Skeletal muscle tissue (tissue), 4 donors: ENCODE data around the gene AANAT. TPM values are rescaled to one million over a fixed set of nuclear protein-coding genes. Genes with fewer than 3 reads are reported as not detected.
"Not testable (repeated sequence)": the region's sequence is repeated elsewhere in the genome, so short reads cannot be mapped to it uniquely, and the experiment has no call there.

ENCODE experiments used
- H3K27ac ChIP-seq: one replicate; pipeline ENCODE4 v1.7.0; 2013; ENCODE audit warnings: mild to moderate bottlenecking, low read depth, low read length, inconsistent platforms
- H3K27me3 ChIP-seq, 3 donors: one replicate each; pipeline ENCODE4 v1.7.0; 2013; ENCODE audit warnings: low read length in 3 of 3; ENCODE audit not compliant: control insufficient read depth in 3 of 3, insufficient read depth in 3 of 3
- H3K36me3 ChIP-seq, 3 donors: one replicate each; pipeline ENCODE4 v1.7.0; 2013; ENCODE audit warnings: low read length in 3 of 3; ENCODE audit not compliant: control insufficient read depth in 3 of 3, insufficient read depth in 3 of 3
- H3K4me1 ChIP-seq, 3 donors: one replicate each; pipeline ENCODE4 v1.7.0; 2013; ENCODE audit warnings: low read length in 3 of 3, mild to moderate bottlenecking in 3 of 3; ENCODE audit not compliant: control insufficient read depth in 3 of 3, insufficient read depth in 3 of 3
- H3K4me3 ChIP-seq, 3 donors: one replicate each; pipeline ENCODE4 v1.7.0; 2013; ENCODE audit warnings: low read length in 3 of 3
- H3K9ac ChIP-seq, 3 donors: one replicate each; pipeline ENCODE4 v1.7.0; 2013; ENCODE audit warnings: low read length in 3 of 3, mild to moderate bottlenecking in 3 of 3, moderate library complexity in 2 of 3, low read depth in 1 of 3
- H3K9me3 ChIP-seq, 3 donors: one replicate each; pipeline ENCODE4 v1.7.0; 2013; ENCODE audit warnings: low read length in 3 of 3; ENCODE audit not compliant: control insufficient read depth in 3 of 3
- total RNA-seq: library from RNA; depleted of rRNA; stranded (reverse); fragments of >200 nt; gene quantifications from one replicate; pipeline ENCODE4 v1.2.3, GENCODE V29; 2014
- donor health status: Osteomylitis.

The AANAT gene
- total RNA-seq, 1 donor from 2014 or later, result not detected

GRCh38 chr17:76502341-76503211, 35.2 kb downstream of the AANAT start:
- Histone ChIP-seq H3K36me3 (no peaks in the 10 kb centered on the region), H3K27me3 (peaks cover 0 to 7% (median 0%) of the 10 kb centered on the region in 3 donors), H3K9ac (no peak overlapping the region), H3K27ac (no peak overlapping the region), H3K9me3 (no peaks in the 10 kb centered on the region), H3K4me1 (peaks cover 39 to 48% (median 45%) of the 10 kb centered on the region in 3 donors), H3K4me3 (no peak overlapping the region)

GRCh38 chr17:76504117-76504516, 36.7 kb downstream of the AANAT start:
- Histone ChIP-seq H3K4me1 (peaks cover 24 to 32% (median 29%) of the 10 kb centered on the region in 3 donors), H3K27me3 (peaks cover 0 to 9% (median 2%) of the 10 kb centered on the region in 3 donors), H3K9me3 (no peaks in the 10 kb centered on the region), H3K27ac (no peak overlapping the region), H3K4me3 (no peak overlapping the region), H3K9ac (no peak overlapping the region), H3K36me3 (no peaks in the 10 kb centered on the region)

- peaks cover 0 to 9% (median 2%) of the 10 kb centered on the region in 3 donors for H3K27me3 ChIP-seq
- H3K4me3 ChIP-seq, result peak overlapping the region in 1 of 3 donors; percentile 54
- peak overlapping the region in 2 of 3 donors; percentile 33 to 50 for H3K9ac ChIP-seq
- H3K9me3 ChIP-seq, result no peaks in the 10 kb centered on the region
- peaks cover 10 to 17% (median 16%) of the 10 kb centered on the region in 3 donors for H3K4me1 ChIP-seq
- H3K27ac ChIP-seq, result no peak overlapping the region
- no peaks in the 10 kb centered on the region for H3K36me3 ChIP-seq
Measured at GRCh38 chr17:76506408-76507345, 39.3 kb downstream of the AANAT start.

- not testable (repeated sequence) for H3K27me3 ChIP-seq, H3K27ac ChIP-seq, H3K9me3 ChIP-seq, H3K36me3 ChIP-seq, H3K9ac ChIP-seq, H3K4me3 ChIP-seq
- H3K4me1 ChIP-seq, result peaks cover 8 to 13% (median 13%) of the 10 kb centered on the region in 3 donors
Measured at GRCh38 chr17:76508472-76509063, 41.2 kb downstream of the AANAT start.

GRCh38 chr17:76510831-76511244, 43.4 kb downstream of the AANAT start:
- Histone ChIP-seq H3K4me3 (no peak overlapping the region), H3K36me3 (no peaks in the 10 kb centered on the region), H3K9me3 (no peaks in the 10 kb centered on the region), H3K27me3 (peaks cover 0 to 9% (median 2%) of the 10 kb centered on the region in 3 donors), H3K27ac (no peak overlapping the region), H3K9ac (peak overlapping the region in 1 of 3 donors; percentile 33), H3K4me1 (peaks cover 15 to 22% (median 20%) of the 10 kb centered on the region in 3 donors)

- Histone ChIP-seq H3K4me1 (peaks cover 12 to 17% (median 15%) of the 10 kb centered on the region in 3 donors), H3K4me3 (no peak overlapping the region), H3K27ac (no peak overlapping the region), H3K9ac (no peak overlapping the region), H3K36me3 (no peaks in the 10 kb centered on the region), H3K27me3 (peaks cover 0 to 5% (median 2%) of the 10 kb centered on the region in 3 donors), H3K9me3 (no peaks in the 10 kb centered on the region)
Measured at GRCh38 chr17:76511668-76512365, 44.4 kb downstream of the AANAT start.

- H3K4me1 ChIP-seq, result peaks cover 12 to 15% (median 13%) of the 10 kb centered on the region in 3 donors
- H3K9ac ChIP-seq, result no peak overlapping the region
- H3K27ac ChIP-seq, result no peak overlapping the region
- peaks cover 0 to 2% (median 2%) of the 10 kb centered on the region in 3 donors for H3K27me3 ChIP-seq
- no peaks in the 10 kb centered on the region for H3K36me3 ChIP-seq
- H3K4me3 ChIP-seq, result no peak overlapping the region
- H3K9me3 ChIP-seq, result no peaks in the 10 kb centered on the region
Measured at GRCh38 chr17:76512366-76513305, 45.2 kb downstream of the AANAT start.

GRCh38 chr17:76513306-76513692, 45.9 kb downstream of the AANAT start:
- peaks cover 12 to 15% (median 13%) of the 10 kb centered on the region in 3 donors for H3K4me1 ChIP-seq
- H3K27ac ChIP-seq, result no peak overlapping the region
- H3K36me3 ChIP-seq, result no peaks in the 10 kb centered on the region
- no peaks in the 10 kb centered on the region for H3K27me3 ChIP-seq
- no peaks in the 10 kb centered on the region for H3K9me3 ChIP-seq
- H3K9ac ChIP-seq, result no peak overlapping the region
- no peak overlapping the region for H3K4me3 ChIP-seq
